ENCODE data around the gene BAG3. TPM values are rescaled to one million over a fixed set of nuclear protein-coding genes. Genes with fewer than 3 reads are reported as not detected.

The BAG3 gene
- total and polyA plus RNA-seq, 2 of the 4 experiments (the other 2 are of a cell fraction) = 5.4 to 42.5 TPM

- POLR2A ChIA-PET (ENCODE audit: unreplicated experiment) = no interaction called here
Observed at GRCh38 chr10:119702583-119702982, 51.4 kb downstream of the BAG3 start.

More at GRCh38 chr10:119702583-119702982, 51.4 kb downstream of the BAG3 start:
- no peaks in the 10 kb centered on the region for H3K9me3 ChIP-seq (ENCODE audit: control insufficient read depth, insufficient read depth, low read length)
- in situ Hi-C loops (cut with MboI; ENCODE audit: low sequenced_read_pairs) (no loop called here), intact Hi-C loops (cut with micrococcal nuclease) (no loop called here), dilution Hi-C loops (cut with HindIII; ENCODE audit: low sequenced_read_pairs, unreplicated experiment) (no loop called here)
- H2AK9ac ChIP-seq (replicated peaks; ENCODE audit: low read depth, low read length, poor library complexity) = no peak overlapping the region
- 88% methylated on average over 1 of the region's 2 CpGs; no CpG with 5 or more reads in 1 of the 2 experiments for WGBS, 2 experiments (ENCODE audit: extremely low coverage in 2 of 2, insufficient read length in 1 of 2)
- BruUV-seq (replicated peaks) = no TSS peak
- H3K79me1 ChIP-seq (ENCODE audit: low read depth in 1 of 2, low read length in 2 of 2) = no peaks in the 10 kb centered on the region
- H4K20me1 ChIP-seq (ENCODE audit: insufficient read depth, low read length) = no peaks in the 10 kb centered on the region
- no peak overlapping the region for H4K91ac ChIP-seq (ENCODE audit: insufficient read depth, low read depth, low read length)
- no peak for DNase-seq
- H3K36me3 ChIP-seq (ENCODE audit: control insufficient read depth, insufficient read depth, low read length) = no peaks in the 10 kb centered on the region
- H3K4me3 ChIP-seq (ENCODE audit: insufficient read depth, low read depth, low read length) = no peak overlapping the region
- no peak overlapping the region for H4K5ac ChIP-seq (ENCODE audit: low read depth, low read length)
- ATAC-seq (ENCODE audit: low read depth) = no peak
- no peak overlapping the region for H2BK5ac ChIP-seq (ENCODE audit: low read depth, low read length, poor library complexity, severe bottlenecking)
- peaks cover 3% of the 10 kb centered on the region; the same call in 1 of the 2 replicates for H3K4me1 ChIP-seq (ENCODE audit: control insufficient read depth, insufficient read depth, low read length)
- no peak overlapping the region for H3K56ac ChIP-seq (ENCODE audit: extremely low read depth, insufficient read depth, low read length)
- H3K27ac ChIP-seq (ENCODE audit: insufficient read depth, low read length) = no peak overlapping the region
- H2AK5ac ChIP-seq (ENCODE audit: low read depth, low read length) = no peak overlapping the region
- no peak overlapping the region for H3K4me2 ChIP-seq (ENCODE audit: low read depth, low read length)
- H3K18ac ChIP-seq (ENCODE audit: low read depth, low read length) = no peak overlapping the region
- no peak overlapping the region for H2BK15ac ChIP-seq (ENCODE audit: low read depth, low read length)
- H2AFZ ChIP-seq (replicated peaks; ENCODE audit: low read length, poor library complexity) = no peak overlapping the region
- CTCF ChIA-PET = no interaction called here
- TF ChIP-seq SMC3 (IDR thresholded peaks at IDR 0.05; ENCODE audit: low read depth, low read length) (no peak), CTCF (conservative IDR thresholded peaks at IDR 0.05; ENCODE audit: low read depth, low read length) (no peak), MXI1 (IDR thresholded peaks at IDR 0.05; ENCODE audit: borderline replicate concordance, low read depth, low read length) (no peak), RFX5 (IDR thresholded peaks at IDR 0.05; ENCODE audit: low read depth, low read length) (no peak)
- H2BK20ac ChIP-seq (ENCODE audit: low read depth, low read length) = no peak overlapping the region
- no peak overlapping the region for H3K9ac ChIP-seq (ENCODE audit: low read depth, low read length)
- no peak overlapping the region for H4K8ac ChIP-seq (ENCODE audit: low read depth in 2 of 2, low read length in 2 of 2)
- no peak overlapping the region for H3K4ac ChIP-seq (ENCODE audit: low read depth, low read length)
- H3K23ac ChIP-seq (ENCODE audit: low read depth, low read length) = no peak overlapping the region
- no peak overlapping the region for H3K14ac ChIP-seq (replicated peaks; ENCODE audit: low read depth, low read length)
- no peaks in the 10 kb centered on the region; the same call in 1 of the 2 replicates for H3K27me3 ChIP-seq (ENCODE audit: control insufficient read depth, insufficient read depth, low read length)
- no peak overlapping the region for H2BK120ac ChIP-seq (ENCODE audit: low read depth, low read length)
- peaks cover 4% of the 10 kb centered on the region for H3K9me1 ChIP-seq (ENCODE audit: insufficient read depth, low read length)
